Fibroblast of villous mesenchyme (primary cell): ENCODE results near the gene RBMX2. TPM values are rescaled to one million over a fixed set of nuclear protein-coding genes. Genes with fewer than 3 reads are reported as not detected.

Experiments used
- DNase-seq: peaks from one replicate; pipeline ENCODE4 v3.0.0-alpha.2; 2010; ENCODE audit warnings: low read depth
- H3K4me3 ChIP-seq: 2 replicates; pipeline ENCODE4 v1.5.1; 2011; ENCODE audit warnings: low read depth, mild to moderate bottlenecking, low read length
- total RNA-seq: library from RNA; depleted of rRNA; stranded (reverse); fragments of >200 nt; gene quantifications from 2 replicates; pipeline ENCODE4 v1.2.3, GENCODE V29; 2012
- TF ChIP-seq, protein P1 (sequence below): IDR thresholded peaks from 2 replicates; pipeline ENCODE4 v1.5.1; 2012; ENCODE audit warnings: low read depth, mild to moderate bottlenecking, low read length; ENCODE audit not compliant: insufficient read depth

Gene RBMX2
- total RNA-seq, 1 donor, result 17.3 TPM

GRCh38 chrX:130444641-130445336 lies 43.0 kb downstream of the RBMX2 start:
- no peak overlapping the region for H3K4me3 ChIP-seq
- TF ChIP-seq, protein P1, sequence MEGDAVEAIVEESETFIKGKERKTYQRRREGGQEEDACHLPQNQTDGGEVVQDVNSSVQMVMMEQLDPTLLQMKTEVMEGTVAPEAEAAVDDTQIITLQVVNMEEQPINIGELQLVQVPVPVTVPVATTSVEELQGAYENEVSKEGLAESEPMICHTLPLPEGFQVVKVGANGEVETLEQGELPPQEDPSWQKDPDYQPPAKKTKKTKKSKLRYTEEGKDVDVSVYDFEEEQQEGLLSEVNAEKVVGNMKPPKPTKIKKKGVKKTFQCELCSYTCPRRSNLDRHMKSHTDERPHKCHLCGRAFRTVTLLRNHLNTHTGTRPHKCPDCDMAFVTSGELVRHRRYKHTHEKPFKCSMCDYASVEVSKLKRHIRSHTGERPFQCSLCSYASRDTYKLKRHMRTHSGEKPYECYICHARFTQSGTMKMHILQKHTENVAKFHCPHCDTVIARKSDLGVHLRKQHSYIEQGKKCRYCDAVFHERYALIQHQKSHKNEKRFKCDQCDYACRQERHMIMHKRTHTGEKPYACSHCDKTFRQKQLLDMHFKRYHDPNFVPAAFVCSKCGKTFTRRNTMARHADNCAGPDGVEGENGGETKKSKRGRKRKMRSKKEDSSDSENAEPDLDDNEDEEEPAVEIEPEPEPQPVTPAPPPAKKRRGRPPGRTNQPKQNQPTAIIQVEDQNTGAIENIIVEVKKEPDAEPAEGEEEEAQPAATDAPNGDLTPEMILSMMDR, result no peak
- no peak for DNase-seq

- DNase-seq, result no peak
- no peak overlapping the region for H3K4me3 ChIP-seq
These were observed 45.2 kb downstream of the RBMX2 start for GRCh38 chrX:130446974-130447373.

More at GRCh38 chrX:130446974-130447373, 45.2 kb downstream of the RBMX2 start:
- TF ChIP-seq, protein P1, result no peak

Other genes starting within 250 kb of the RBMX2 start
- 13.5 and 16.0 TPM in 2 replicates for gene AIFM1, start 236.1 kb upstream of the RBMX2 start, total RNA-seq
- gene RAB33A, start 230.0 kb upstream of the RBMX2 start, total RNA-seq, result 1.3 and 3.5 TPM in 2 replicates
- gene ZNF280C, start 133.1 kb upstream of the RBMX2 start, total RNA-seq, result 7.1 and 12.1 TPM in 2 replicates
- 12.5 and 12.9 TPM in 2 replicates for gene SLC25A14, start 62.1 kb upstream of the RBMX2 start, total RNA-seq
- not detected in 2 replicates for gene GPR119, start 16.3 kb upstream of the RBMX2 start, total RNA-seq